OCI-LY7 (cell line): ENCODE measurements around the gene TTC34. TPM values are rescaled to one million over a fixed set of nuclear protein-coding genes. Genes with fewer than 3 reads are reported as not detected.

ENCODE experiments used
- BruUV-seq: library from RNA; stranded (reverse); fragments of 400-500 nt; replicated peaks from 2 replicates; lab custom pipeline; 2021; lab: Mats Ljungman, UMichigan
- CTCF ChIA-PET: fragments of 300-600 bp; sonication (Branson Sonifier 250); formaldehyde crosslinking; loops from one replicate; lab custom pipeline; 2022; ENCODE audit warnings: antibody characterized with exemption; ENCODE audit not compliant: unreplicated experiment; lab: Charles Lee
- POLR2A ChIA-PET: fragments of 300-600 bp; sonication (Branson Sonifier 250); formaldehyde crosslinking; loops from one replicate; lab custom pipeline; 2022; ENCODE audit warnings: antibody characterized with exemption; lab: Charles Lee
- DNase-seq: peaks from one replicate; pipeline ENCODE4 v3.0.0-alpha.2; 2015; ENCODE audit warnings: low spot score
- H2AFZ ChIP-seq: fragments of 200-600 bp; sonication (generic), shearing (Covaris generic); 2 replicates; pipeline ENCODE4 v1.6.1; 2014; ENCODE audit warnings: mild to moderate bottlenecking, antibody characterized with exemption, low read length, moderate library complexity
- H3K27ac ChIP-seq: fragments of 200-600 bp; sonication (generic); 2 replicates; pipeline ENCODE4 v1.5.1; 2014; ENCODE audit warnings: mixed run types, low read depth, mild to moderate bottlenecking, moderate library complexity, low read length, inconsistent platforms; ENCODE audit not compliant: poor library complexity, severe bottlenecking
- H3K36me3 ChIP-seq: fragments of 200-600 bp; sonication (generic); 2 replicates; pipeline ENCODE4 v1.6.1; 2014; ENCODE audit warnings: mild to moderate bottlenecking, antibody characterized with exemption, low read length, moderate library complexity, mixed read lengths; ENCODE audit not compliant: insufficient read depth
- H3K4me1 ChIP-seq: fragments of 200-600 bp; sonication (generic); 2 replicates; pipeline ENCODE4 v1.5.1; 2014; ENCODE audit warnings: mild to moderate bottlenecking, low read length; ENCODE audit not compliant: insufficient read depth, poor library complexity, severe bottlenecking
- H3K4me2 ChIP-seq: fragments of 200-600 bp; sonication (generic); 2 replicates; pipeline ENCODE4 v1.6.1; 2014; ENCODE audit warnings: mild to moderate bottlenecking, low read length
- H3K4me3 ChIP-seq: fragments of 200-600 bp; sonication (generic); 2 replicates; pipeline ENCODE4 v1.5.1; 2014; ENCODE audit warnings: mild to moderate bottlenecking, low read depth, low read length; ENCODE audit not compliant: poor library complexity, severe bottlenecking
- H3K79me2 ChIP-seq: fragments of 200-600 bp; sonication (generic); 2 replicates; pipeline ENCODE4 v1.6.1; 2016; ENCODE audit warnings: low read depth, mild to moderate bottlenecking, low read length, moderate library complexity, mixed read lengths; ENCODE audit not compliant: insufficient read depth
- H3K9me2 ChIP-seq: fragments of 200-600 bp; sonication (generic); 2 replicates; pipeline ENCODE4 v1.6.1; 2016; ENCODE audit warnings: mild to moderate bottlenecking, low read length, mixed read lengths; ENCODE audit not compliant: insufficient read depth
- H3K9me3 ChIP-seq: fragments of 200-600 bp; sonication (generic); 2 replicates; pipeline ENCODE4 v1.6.1; 2014; ENCODE audit warnings: mild to moderate bottlenecking, mixed run types, low read length, mixed read lengths
- H4K20me1 ChIP-seq: fragments of 200-600 bp; sonication (generic); 2 replicates; pipeline ENCODE4 v1.6.1; 2014; ENCODE audit warnings: mild to moderate bottlenecking, antibody characterized with exemption, low read length, moderate library complexity, mixed read lengths; ENCODE audit not compliant: insufficient read depth
- EZH2phosphoT487 ChIP-seq: fragments of 200-600 bp; sonication (generic); IDR thresholded peaks from 2 replicates; pipeline ENCODE4 v1.6.1; 2018; ENCODE audit warnings: low read depth, borderline replicate concordance, mild to moderate bottlenecking, mixed run types, antibody characterized with exemption, low read length, moderate library complexity, mixed read lengths
- intact Hi-C: fragments of 100-400 bp; cut with micrococcal nuclease; formaldehyde crosslinking; loops from one replicate; pipeline ENCODE4 v1.10.0; 2022; ENCODE audit not compliant: unreplicated experiment
- total RNA-seq, 2 experiments: library from RNA; depleted of rRNA in 1 of 2; stranded (reverse); fragments of >200 nt in 1 of 2; shearing (Covaris generic) in 1 of 2; gene quantifications; 2 replicates each; pipeline ENCODE4 v1.2.3, GENCODE V29; 2014 to 2022
- TF ChIP-seq, protein P1 (sequence below): fragments of 200-600 bp; sonication (generic); conservative IDR thresholded peaks from 2 replicates; pipeline ENCODE4 v1.5.1; 2014; ENCODE audit warnings: mild to moderate bottlenecking, antibody characterized with exemption, low read length, moderate library complexity, mixed read lengths

Gene TTC34
- total RNA-seq, 2 experiments from 2014 or later = 1.1 to 2.2 TPM

- intact Hi-C loops = no loop called here
- DNase-seq = no peak
- Histone ChIP-seq H4K20me1 (no peaks in the 10 kb centered on the region), H3K36me3 (no peaks in the 10 kb centered on the region), H3K9me2 (no peaks in the 10 kb centered on the region), H3K4me3 (no peak overlapping the region), H2AFZ (no peak overlapping the region), H3K79me2 (no peaks in the 10 kb centered on the region), H3K4me1 (no peaks in the 10 kb centered on the region), H3K9me3 (no peaks in the 10 kb centered on the region), H3K4me2 (no peak overlapping the region), H3K27ac (no peak overlapping the region)
- POLR2A ChIA-PET = no interaction called here
- no TSS peak for BruUV-seq
- no peak for TF ChIP-seq EZH2phosphoT487
- TF ChIP-seq, protein P1, sequence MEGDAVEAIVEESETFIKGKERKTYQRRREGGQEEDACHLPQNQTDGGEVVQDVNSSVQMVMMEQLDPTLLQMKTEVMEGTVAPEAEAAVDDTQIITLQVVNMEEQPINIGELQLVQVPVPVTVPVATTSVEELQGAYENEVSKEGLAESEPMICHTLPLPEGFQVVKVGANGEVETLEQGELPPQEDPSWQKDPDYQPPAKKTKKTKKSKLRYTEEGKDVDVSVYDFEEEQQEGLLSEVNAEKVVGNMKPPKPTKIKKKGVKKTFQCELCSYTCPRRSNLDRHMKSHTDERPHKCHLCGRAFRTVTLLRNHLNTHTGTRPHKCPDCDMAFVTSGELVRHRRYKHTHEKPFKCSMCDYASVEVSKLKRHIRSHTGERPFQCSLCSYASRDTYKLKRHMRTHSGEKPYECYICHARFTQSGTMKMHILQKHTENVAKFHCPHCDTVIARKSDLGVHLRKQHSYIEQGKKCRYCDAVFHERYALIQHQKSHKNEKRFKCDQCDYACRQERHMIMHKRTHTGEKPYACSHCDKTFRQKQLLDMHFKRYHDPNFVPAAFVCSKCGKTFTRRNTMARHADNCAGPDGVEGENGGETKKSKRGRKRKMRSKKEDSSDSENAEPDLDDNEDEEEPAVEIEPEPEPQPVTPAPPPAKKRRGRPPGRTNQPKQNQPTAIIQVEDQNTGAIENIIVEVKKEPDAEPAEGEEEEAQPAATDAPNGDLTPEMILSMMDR = no peak
- CTCF ChIA-PET = no interaction called here
These were observed 33.5 kb upstream of the TTC34 start for GRCh38 chr1:2834741-2835564.

DNA sequence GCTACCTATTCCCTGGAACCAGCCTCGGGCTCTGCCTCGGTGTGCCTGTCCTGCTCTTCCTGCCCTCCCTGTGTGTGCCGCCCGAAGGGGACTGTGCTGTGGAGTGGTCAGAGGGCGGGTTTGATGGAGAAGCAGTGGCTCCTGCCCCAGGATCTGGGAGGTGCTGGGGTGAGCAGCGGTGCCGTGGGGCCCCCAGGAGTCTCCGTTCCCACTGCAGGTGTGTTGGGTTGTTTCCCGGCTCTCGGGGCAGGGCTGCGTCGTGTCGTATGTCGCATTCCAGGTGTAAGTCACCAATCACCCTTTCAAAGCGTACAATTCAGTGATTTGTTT is 32.6 kb upstream of the TTC34 start:
- Histone ChIP-seq H3K4me1 (no peaks in the 10 kb centered on the region), H3K9me2 (no peaks in the 10 kb centered on the region), H3K9me3 (no peaks in the 10 kb centered on the region), H3K79me2 (no peaks in the 10 kb centered on the region), H3K36me3 (no peaks in the 10 kb centered on the region), H4K20me1 (no peaks in the 10 kb centered on the region), H3K4me3 (no peak overlapping the region), H3K4me2 (no peak overlapping the region), H3K27ac (no peak overlapping the region), H2AFZ (no peak overlapping the region)
- intact Hi-C loops = no loop called here
- no TSS peak for BruUV-seq
- ChIA-PET POLR2A (no interaction called here), CTCF (no interaction called here)
- no peak for DNase-seq
- no peak for TF ChIP-seq EZH2phosphoT487
- TF ChIP-seq, protein P1 = no peak

DNA sequence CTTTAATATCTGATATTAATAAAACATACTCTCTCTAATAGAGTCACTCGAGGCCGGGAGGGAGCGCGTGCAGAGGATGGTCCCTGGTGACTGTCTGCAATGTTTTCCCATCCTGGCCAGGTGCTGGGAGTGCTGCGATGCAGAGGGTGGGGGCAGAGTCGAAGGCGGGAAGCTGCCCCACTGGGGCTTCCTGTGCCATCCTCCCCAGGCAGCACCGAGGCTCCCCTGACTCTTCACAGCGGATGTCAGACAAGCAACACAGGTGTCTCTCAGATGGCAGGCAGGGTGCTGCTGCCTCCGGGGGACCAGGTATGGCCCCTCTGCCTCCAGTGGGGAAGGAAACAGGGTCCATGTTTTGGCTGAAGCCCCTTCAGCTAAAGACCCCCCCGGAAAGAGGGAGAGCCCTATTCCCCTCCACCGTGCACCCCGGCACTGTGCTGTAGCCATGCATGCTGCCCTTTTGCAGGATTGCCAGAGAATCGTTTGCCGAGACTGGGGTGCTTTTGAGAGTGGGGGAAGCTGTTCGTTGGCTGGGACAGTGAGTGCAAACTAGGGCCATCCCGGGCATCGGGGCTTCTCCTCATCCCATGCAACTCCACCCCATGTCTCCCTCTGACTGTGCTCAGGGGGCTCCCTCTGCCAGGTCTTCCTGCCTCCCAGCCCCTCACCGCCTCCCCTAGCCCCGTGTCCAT is 32.1 kb upstream of the TTC34 start:
- no peak overlapping the region for H3K27ac ChIP-seq
- H3K9me3 ChIP-seq = no peaks in the 10 kb centered on the region
- no peak overlapping the region for H2AFZ ChIP-seq
- TF ChIP-seq, protein P1 = no peak
- no peak for TF ChIP-seq EZH2phosphoT487
- intact Hi-C loops = no loop called here
- no peaks in the 10 kb centered on the region for H3K79me2 ChIP-seq
- H3K4me3 ChIP-seq = no peak overlapping the region
- CTCF ChIA-PET = no interaction called here
- no peak overlapping the region for H3K4me2 ChIP-seq
- no peaks in the 10 kb centered on the region for H3K4me1 ChIP-seq
- no peaks in the 10 kb centered on the region for H4K20me1 ChIP-seq
- BruUV-seq = no TSS peak
- H3K36me3 ChIP-seq = no peaks in the 10 kb centered on the region
- POLR2A ChIA-PET = interaction anchor here (0.5 kb wide), 1 partner anchor 958 kb away, joined by 4 read pairs; no protein-coding TSS in a partner anchor
- DNase-seq = no peak
- no peaks in the 10 kb centered on the region for H3K9me2 ChIP-seq
